K562 (cell line): ENCODE results near the gene PSMC3IP. TPM values are rescaled to one million over a fixed set of nuclear protein-coding genes. Genes with fewer than 3 reads are reported as not detected.

Source experiments
- BCL6 ChIP-seq: fragments of 250-450 bp; sonication (Bioruptor Pico); IDR thresholded peaks from 2 replicates; pipeline ENCODE4 v1.4.0; 2020
- CEBPB ChIP-seq: fragments of 450-650 bp; IDR thresholded peaks from 2 replicates; pipeline ENCODE4 v1.6.1; 2016; ENCODE audit warnings: missing genetic modification characterization, missing compliant biosample characterization
- CREB1 ChIP-seq, 2 experiments: sonication (generic) in 1 of 2; formaldehyde crosslinking in 1 of 2; IDR thresholded peaks; 2 replicates each; pipeline versions ENCODE4 v1.6.1 to v1.8.0; 2012 to 2022; ENCODE audit warnings: inconsistent platforms in 1 of 2, mild to moderate bottlenecking in 1 of 2, missing genetic modification reagents in 1 of 2, moderate library complexity in 1 of 2
- HNRNPUL1 ChIP-seq: fragments of 200-400 bp; formaldehyde crosslinking; IDR thresholded peaks from 2 replicates; pipeline ENCODE4 v1.6.1; 2017; ENCODE audit warnings: low read length
- IFI16 ChIP-seq: fragments of 250-450 bp; sonication (Bioruptor Pico); IDR thresholded peaks from 2 replicates; pipeline ENCODE4 v2.1.2; 2022; ENCODE audit warnings: mild to moderate bottlenecking, inconsistent platforms
- IRF2 ChIP-seq: sonication (generic); formaldehyde crosslinking; IDR thresholded peaks from 2 replicates; pipeline ENCODE4 v1.8.1; 2022; ENCODE audit warnings: mild to moderate bottlenecking, missing genetic modification reagents
- LEF1 ChIP-seq: fragments of 450-650 bp; IDR thresholded peaks from 2 replicates; pipeline ENCODE4 v1.6.1; 2016; ENCODE audit warnings: mild to moderate bottlenecking
- MED1 ChIP-seq: sonication (generic); formaldehyde crosslinking; IDR thresholded peaks from 2 replicates; pipeline ENCODE4 v1.8.1; 2023; ENCODE audit warnings: missing genetic modification reagents, borderline replicate concordance
- PHTF2 ChIP-seq: fragments of 250-450 bp; sonication (Bioruptor Pico); IDR thresholded peaks from 2 replicates; pipeline ENCODE4 v1.5.0; 2021; ENCODE audit warnings: mild to moderate bottlenecking
- POLR2B ChIP-seq: fragments of 450-650 bp; IDR thresholded peaks from 2 replicates; pipeline ENCODE4 v1.6.1; 2018; ENCODE audit warnings: low read depth; ENCODE audit not compliant: partially characterized antibody
- RBM39 ChIP-seq: fragments of 200-400 bp; formaldehyde crosslinking; optimal IDR thresholded peaks from 2 replicates; pipeline ENCODE3; 2018; ENCODE audit warnings: low read depth, low read length
- RUNX1 ChIP-seq: sonication (generic); IDR thresholded peaks from 2 replicates; pipeline ENCODE4 v1.6.1; 2016; ENCODE audit warnings: antibody characterized with exemption, low read depth
- ZNF197 ChIP-seq: fragments of 200-800 bp; sonication (Bioruptor generic); IDR thresholded peaks from 2 replicates; pipeline ENCODE4 v1.6.1; 2016; ENCODE audit warnings: low read depth, missing genetic modification characterization, missing compliant biosample characterization
- ZNF431 ChIP-seq: sonication (generic); formaldehyde crosslinking; IDR thresholded peaks from 2 replicates; pipeline ENCODE4 v1.8.0; 2022; ENCODE audit warnings: mild to moderate bottlenecking, missing genetic modification reagents
- ZNF445 ChIP-seq: fragments of 250-450 bp; sonication (Bioruptor Pico); IDR thresholded peaks from 2 replicates; pipeline ENCODE4 v1.4.0; 2020; ENCODE audit warnings: low read depth, mild to moderate bottlenecking, moderate library complexity
- ZNF584 ChIP-seq: fragments of 200-800 bp; sonication (Bioruptor generic); IDR thresholded peaks from 2 replicates; pipeline ENCODE4 v1.6.1; 2016; ENCODE audit warnings: low read depth, mild to moderate bottlenecking, missing genetic modification characterization, missing compliant biosample characterization
- ZNF778 ChIP-seq: fragments of 450-650 bp; formaldehyde crosslinking; IDR thresholded peaks from 2 replicates; pipeline ENCODE4 v1.4.0; 2020; ENCODE audit warnings: mild to moderate bottlenecking, moderate library complexity
- ZNF79 ChIP-seq: fragments of 250-450 bp; sonication (Bioruptor Pico); IDR thresholded peaks from 2 replicates; pipeline ENCODE4 v1.4.0; 2020; ENCODE audit warnings: low read depth, mild to moderate bottlenecking, moderate library complexity
- polyA plus RNA-seq, 8 experiments: library from polyadenylated mRNA; depleted of rRNA in 4 of 8; stranded (reverse) in 5 of 8; unstranded in 3 of 8; fragments of >200 nt; fragmentation: Nextera tagmentation in 2 of 8; fragmentation: Illumina TruSeq in 1 of 8; extraction: Ambion mirVana in 2 of 8; extraction: Trizol in 1 of 8; gene quantifications; 2 replicates each; pipeline versions ENCODE4 v1.2.1 to v1.2.3, GENCODE V29; 2011 to 2014; ENCODE audit warnings: inconsistent platforms in 1 of 8, missing spikeins in 1 of 8
- total RNA-seq, 7 experiments: library from RNA; depleted of rRNA in 6 of 7; stranded (reverse); fragments of >200 nt in 6 of 7; fragmentation: Illumina TruSeq in 2 of 7; extraction: Trizol in 2 of 7; gene quantifications; 2 replicates each; pipeline versions ENCODE4 v1.2.1 to v1.2.3, GENCODE V29; 2011 to 2021; ENCODE audit warnings: low replicate concordance in 1 of 7
- TF ChIP-seq, protein P1 (sequence below), 2 experiments: IDR thresholded peaks; 2 replicates each; pipeline ENCODE4 v1.6.1; 2012; ENCODE audit warnings: improper control_type of control experiment in 2 of 2, low read depth in 2 of 2, low read length in 2 of 2, borderline replicate concordance in 1 of 2
- TF ChIP-seq, protein P2 (sequence below): sonication (generic); formaldehyde crosslinking; IDR thresholded peaks from 2 replicates; pipeline ENCODE4 v1.8.0; 2022; ENCODE audit warnings: mild to moderate bottlenecking, missing genetic modification reagents
- TF ChIP-seq, protein P3 (sequence below): sonication (generic); formaldehyde crosslinking; IDR thresholded peaks from 2 replicates; pipeline ENCODE4 v1.8.1; 2023; ENCODE audit warnings: mild to moderate bottlenecking, missing genetic modification reagents

The PSMC3IP gene
- total and polyA plus RNA-seq, 9 of the 15 experiments (the other 6 are each of a cell fraction or from before 2014, with no cell fraction given) = 13.8 to 65.6 (median 32.8) TPM

DNA sequence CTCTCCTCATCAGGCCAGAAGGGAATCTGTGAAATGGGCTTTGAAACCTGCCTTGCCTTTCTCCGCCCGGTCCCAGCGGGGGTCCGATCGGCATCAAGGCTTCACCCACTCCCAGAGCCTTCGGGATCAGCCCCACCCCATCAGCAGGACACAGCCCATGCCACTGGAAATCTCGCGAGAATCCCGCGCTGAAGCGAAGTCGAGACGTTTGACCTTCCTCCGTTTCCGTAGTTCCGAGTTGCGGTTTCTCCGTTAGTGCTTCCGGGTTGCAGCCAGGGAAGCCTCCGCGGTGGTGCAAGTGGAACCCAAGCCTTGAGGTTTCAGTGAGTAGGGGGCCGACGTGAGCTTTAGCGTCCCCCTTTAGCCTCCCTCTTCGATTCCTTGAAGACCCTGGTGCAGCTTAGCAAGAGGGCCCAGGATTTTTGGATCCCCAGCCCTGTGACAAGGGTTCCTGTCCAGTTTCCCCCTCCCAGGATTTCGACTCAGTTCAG is 15.6 kb downstream of the PSMC3IP start, which contains the start of gene COASY (continued):
- TF ChIP-seq ZNF584 (CRISPR knock-in tag) (no peak), ZNF79 (CRISPR knock-in tag) (no peak), POLR2B (no peak), IRF2 (CRISPR knock-in tag) (no peak), ZNF778 (CRISPR knock-in tag) (no peak), MED1 (no peak), CEBPB (0 out of 2 replicates have a peak, but pooled peaks have one; percentile 11), ZNF431 (CRISPR knock-in tag) (no peak), ZNF445 (CRISPR knock-in tag) (no peak), CREB1 (IDR thresholded peaks at IDR 0.05) (no peak), CREB1 (CRISPR knock-in tag; IDR thresholded peaks at IDR 0.05) (no peak), RUNX1 (no peak), HNRNPUL1 (no peak), IFI16 (no peak), RBM39 (no peak), ZNF197 (no peak), PHTF2 (CRISPR knock-in tag) (no peak), BCL6 (no peak), LEF1 (no peak)
- TF ChIP-seq, protein P1, sequence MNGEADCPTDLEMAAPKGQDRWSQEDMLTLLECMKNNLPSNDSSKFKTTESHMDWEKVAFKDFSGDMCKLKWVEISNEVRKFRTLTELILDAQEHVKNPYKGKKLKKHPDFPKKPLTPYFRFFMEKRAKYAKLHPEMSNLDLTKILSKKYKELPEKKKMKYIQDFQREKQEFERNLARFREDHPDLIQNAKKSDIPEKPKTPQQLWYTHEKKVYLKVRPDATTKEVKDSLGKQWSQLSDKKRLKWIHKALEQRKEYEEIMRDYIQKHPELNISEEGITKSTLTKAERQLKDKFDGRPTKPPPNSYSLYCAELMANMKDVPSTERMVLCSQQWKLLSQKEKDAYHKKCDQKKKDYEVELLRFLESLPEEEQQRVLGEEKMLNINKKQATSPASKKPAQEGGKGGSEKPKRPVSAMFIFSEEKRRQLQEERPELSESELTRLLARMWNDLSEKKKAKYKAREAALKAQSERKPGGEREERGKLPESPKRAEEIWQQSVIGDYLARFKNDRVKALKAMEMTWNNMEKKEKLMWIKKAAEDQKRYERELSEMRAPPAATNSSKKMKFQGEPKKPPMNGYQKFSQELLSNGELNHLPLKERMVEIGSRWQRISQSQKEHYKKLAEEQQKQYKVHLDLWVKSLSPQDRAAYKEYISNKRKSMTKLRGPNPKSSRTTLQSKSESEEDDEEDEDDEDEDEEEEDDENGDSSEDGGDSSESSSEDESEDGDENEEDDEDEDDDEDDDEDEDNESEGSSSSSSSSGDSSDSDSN (IDR thresholded peaks at IDR 0.05; ENCODE audit: borderline replicate concordance in 1 of 2, low read depth in 2 of 2, low read length in 2 of 2) = no peak
- TF ChIP-seq, protein P2, sequence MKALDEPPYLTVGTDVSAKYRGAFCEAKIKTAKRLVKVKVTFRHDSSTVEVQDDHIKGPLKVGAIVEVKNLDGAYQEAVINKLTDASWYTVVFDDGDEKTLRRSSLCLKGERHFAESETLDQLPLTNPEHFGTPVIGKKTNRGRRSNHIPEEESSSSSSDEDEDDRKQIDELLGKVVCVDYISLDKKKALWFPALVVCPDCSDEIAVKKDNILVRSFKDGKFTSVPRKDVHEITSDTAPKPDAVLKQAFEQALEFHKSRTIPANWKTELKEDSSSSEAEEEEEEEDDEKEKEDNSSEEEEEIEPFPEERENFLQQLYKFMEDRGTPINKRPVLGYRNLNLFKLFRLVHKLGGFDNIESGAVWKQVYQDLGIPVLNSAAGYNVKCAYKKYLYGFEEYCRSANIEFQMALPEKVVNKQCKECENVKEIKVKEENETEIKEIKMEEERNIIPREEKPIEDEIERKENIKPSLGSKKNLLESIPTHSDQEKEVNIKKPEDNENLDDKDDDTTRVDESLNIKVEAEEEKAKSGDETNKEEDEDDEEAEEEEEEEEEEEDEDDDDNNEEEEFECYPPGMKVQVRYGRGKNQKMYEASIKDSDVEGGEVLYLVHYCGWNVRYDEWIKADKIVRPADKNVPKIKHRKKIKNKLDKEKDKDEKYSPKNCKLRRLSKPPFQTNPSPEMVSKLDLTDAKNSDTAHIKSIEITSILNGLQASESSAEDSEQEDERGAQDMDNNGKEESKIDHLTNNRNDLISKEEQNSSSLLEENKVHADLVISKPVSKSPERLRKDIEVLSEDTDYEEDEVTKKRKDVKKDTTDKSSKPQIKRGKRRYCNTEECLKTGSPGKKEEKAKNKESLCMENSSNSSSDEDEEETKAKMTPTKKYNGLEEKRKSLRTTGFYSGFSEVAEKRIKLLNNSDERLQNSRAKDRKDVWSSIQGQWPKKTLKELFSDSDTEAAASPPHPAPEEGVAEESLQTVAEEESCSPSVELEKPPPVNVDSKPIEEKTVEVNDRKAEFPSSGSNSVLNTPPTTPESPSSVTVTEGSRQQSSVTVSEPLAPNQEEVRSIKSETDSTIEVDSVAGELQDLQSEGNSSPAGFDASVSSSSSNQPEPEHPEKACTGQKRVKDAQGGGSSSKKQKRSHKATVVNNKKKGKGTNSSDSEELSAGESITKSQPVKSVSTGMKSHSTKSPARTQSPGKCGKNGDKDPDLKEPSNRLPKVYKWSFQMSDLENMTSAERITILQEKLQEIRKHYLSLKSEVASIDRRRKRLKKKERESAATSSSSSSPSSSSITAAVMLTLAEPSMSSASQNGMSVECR (CRISPR knock-in tag) = no peak
- TF ChIP-seq, protein P3, sequence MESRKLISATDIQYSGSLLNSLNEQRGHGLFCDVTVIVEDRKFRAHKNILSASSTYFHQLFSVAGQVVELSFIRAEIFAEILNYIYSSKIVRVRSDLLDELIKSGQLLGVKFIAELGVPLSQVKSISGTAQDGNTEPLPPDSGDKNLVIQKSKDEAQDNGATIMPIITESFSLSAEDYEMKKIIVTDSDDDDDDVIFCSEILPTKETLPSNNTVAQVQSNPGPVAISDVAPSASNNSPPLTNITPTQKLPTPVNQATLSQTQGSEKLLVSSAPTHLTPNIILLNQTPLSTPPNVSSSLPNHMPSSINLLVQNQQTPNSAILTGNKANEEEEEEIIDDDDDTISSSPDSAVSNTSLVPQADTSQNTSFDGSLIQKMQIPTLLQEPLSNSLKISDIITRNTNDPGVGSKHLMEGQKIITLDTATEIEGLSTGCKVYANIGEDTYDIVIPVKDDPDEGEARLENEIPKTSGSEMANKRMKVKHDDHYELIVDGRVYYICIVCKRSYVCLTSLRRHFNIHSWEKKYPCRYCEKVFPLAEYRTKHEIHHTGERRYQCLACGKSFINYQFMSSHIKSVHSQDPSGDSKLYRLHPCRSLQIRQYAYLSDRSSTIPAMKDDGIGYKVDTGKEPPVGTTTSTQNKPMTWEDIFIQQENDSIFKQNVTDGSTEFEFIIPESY = peak; percentile 42
